H1 (cell line): ENCODE data around the gene UBTD1.

Source experiments
- CBX8 ChIP-seq: fragments of 300-800, 300-1000 bp; sonication (generic); IDR thresholded peaks from 2 replicates; pipeline ENCODE4 v1.7.1; 2016; ENCODE audit warnings: low read depth, low read length, borderline replicate concordance
- CEBPB ChIP-seq: IDR thresholded peaks from 2 replicates; pipeline ENCODE4 v1.6.1; 2012; ENCODE audit warnings: low read depth, low read length
- CTCF ChIP-seq, 3 experiments: IDR thresholded peaks; 1 replicate in 2 of 3; 2 replicates in 1 of 3; pipeline versions ENCODE4 v1.5.1 to v1.6.1; 2011; ENCODE audit warnings: low read length in 3 of 3, mild to moderate bottlenecking in 3 of 3, inconsistent platforms in 2 of 3, low read depth in 1 of 3, moderate library complexity in 1 of 3; ENCODE audit not compliant: insufficient read depth in 1 of 3; ENCODE audit errors: control extremely low read depth in 1 of 3
- EGR1 ChIP-seq: IDR thresholded peaks from 2 replicates; pipeline ENCODE4 v1.6.1; 2011; ENCODE audit warnings: low read depth, low read length, borderline replicate concordance
- HDAC2 ChIP-seq, 2 experiments: fragments of 300-600 bp in 1 of 2; sonication (generic) in 1 of 2; IDR thresholded peaks; 2 replicates each; pipeline ENCODE4 v1.6.1; 2011 to 2012; ENCODE audit warnings: low read depth in 2 of 2, low read length in 2 of 2, mild to moderate bottlenecking in 2 of 2, moderate library complexity in 2 of 2, borderline replicate concordance in 1 of 2, inconsistent platforms in 1 of 2
- POLR2A ChIP-seq, 2 experiments: IDR thresholded peaks; 1 replicate in 1 of 2; 2 replicates in 1 of 2; pipeline ENCODE4 v1.6.1; 2011; ENCODE audit warnings: low read depth in 2 of 2, low read length in 2 of 2, mild to moderate bottlenecking in 2 of 2; ENCODE audit errors: control extremely low read depth in 1 of 2
- POLR2AphosphoS5 ChIP-seq: IDR thresholded peaks from 2 replicates; pipeline ENCODE4 v1.6.1; 2011; ENCODE audit warnings: low read depth, low read length
- SP2 ChIP-seq: IDR thresholded peaks from 2 replicates; pipeline ENCODE4 v1.6.1; 2012; ENCODE audit warnings: mild to moderate bottlenecking, low read length, inconsistent platforms
- SUZ12 ChIP-seq: fragments of 200-600 bp; sonication (generic); IDR thresholded peaks from 2 replicates; pipeline ENCODE4 v1.6.1; 2012; ENCODE audit warnings: mild to moderate bottlenecking, inconsistent platforms, low read length, moderate library complexity, mixed read lengths
- TEAD4 ChIP-seq: IDR thresholded peaks from 2 replicates; pipeline ENCODE4 v1.6.1; 2012; ENCODE audit warnings: low read depth, low read length, inconsistent platforms, mixed read lengths
- ZNF274 ChIP-seq: IDR thresholded peaks from 2 replicates; pipeline ENCODE4 v1.7.0; 2012; ENCODE audit warnings: low read length, borderline replicate concordance; ENCODE audit errors: extremely low read depth

GRCh38 chr10:97517096-97517750, 18.5 kb downstream of the UBTD1 start:
- TF ChIP-seq CTCF (IDR thresholded peaks at IDR 0.05; ENCODE audit: control extremely low read depth in 1 of 3, insufficient read depth in 1 of 3, low read depth in 1 of 3, low read length in 3 of 3) (no peak), POLR2A (IDR thresholded peaks at IDR 0.05; ENCODE audit: control extremely low read depth in 1 of 2, low read depth in 2 of 2, low read length in 2 of 2) (no peak), POLR2AphosphoS5 (no peak), TEAD4 (no peak), SP2 (no peak), EGR1 (no peak), CBX8 (no peak), SUZ12 (no peak), CEBPB (no peak), HDAC2 (IDR thresholded peaks at IDR 0.05; ENCODE audit: borderline replicate concordance in 1 of 2, low read depth in 2 of 2, low read length in 2 of 2) (no peak), ZNF274 (no peak)
